Measurements from ENCODE around the gene NFIC.

DNA sequence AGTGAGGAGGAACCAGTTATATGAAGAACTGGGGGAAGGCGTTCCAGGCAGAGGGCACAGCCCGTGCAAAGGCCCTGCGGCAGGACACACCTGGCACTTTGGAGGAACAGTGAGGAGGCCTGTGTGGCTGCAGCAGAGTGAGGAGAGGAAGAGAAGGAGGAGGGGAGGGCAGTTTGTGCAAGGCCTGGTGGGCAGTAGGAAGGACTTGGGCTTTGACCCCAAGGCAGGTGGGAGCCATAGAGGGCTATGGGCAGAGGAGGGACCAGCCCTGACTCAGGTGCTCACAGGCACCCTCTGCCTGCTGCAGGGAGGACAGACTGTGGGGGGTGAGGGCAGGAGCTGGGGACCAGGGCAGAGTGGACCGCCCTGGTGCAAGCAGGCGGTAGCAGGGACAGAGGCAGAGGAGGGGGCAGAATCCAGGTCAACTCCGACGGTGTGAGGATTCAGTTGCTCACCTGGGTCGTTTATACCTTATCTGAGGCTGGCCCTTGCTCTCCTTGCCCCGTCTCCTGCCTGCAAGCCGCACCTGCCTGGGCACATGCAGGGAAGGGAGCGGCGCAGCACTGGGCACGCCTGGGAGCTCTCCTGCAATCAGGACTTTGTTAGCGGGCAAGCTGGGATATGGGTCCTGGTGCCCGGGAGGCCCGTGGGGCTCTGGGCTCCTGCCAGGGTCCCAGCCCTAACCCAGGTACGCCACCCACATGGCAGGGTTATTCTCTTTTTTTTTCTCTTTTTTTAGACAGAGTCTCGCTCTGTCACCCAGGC lies 34.8 kb downstream of the NFIC start:
- TF ChIP-seq POLR2AphosphoS5 (IDR thresholded peaks at IDR 0.05; ENCODE audit: low read depth, low read length) = no peak
- no peak for TF ChIP-seq POLR2A (IDR thresholded peaks at IDR 0.05; ENCODE audit: low read depth, low read length)
- no peak for TF ChIP-seq TAF1 (IDR thresholded peaks at IDR 0.05; ENCODE audit: low read depth, low read length)
- TF ChIP-seq SPI1 (IDR thresholded peaks at IDR 0.05; ENCODE audit: low read depth, low read length) = no peak
- TF ChIP-seq PAX5 (IDR thresholded peaks at IDR 0.05; ENCODE audit: insufficient read depth, low read length, severe bottlenecking) = no peak

Data from GM12891 (cell line).